ENCODE data around the gene GUK1.

DNA sequence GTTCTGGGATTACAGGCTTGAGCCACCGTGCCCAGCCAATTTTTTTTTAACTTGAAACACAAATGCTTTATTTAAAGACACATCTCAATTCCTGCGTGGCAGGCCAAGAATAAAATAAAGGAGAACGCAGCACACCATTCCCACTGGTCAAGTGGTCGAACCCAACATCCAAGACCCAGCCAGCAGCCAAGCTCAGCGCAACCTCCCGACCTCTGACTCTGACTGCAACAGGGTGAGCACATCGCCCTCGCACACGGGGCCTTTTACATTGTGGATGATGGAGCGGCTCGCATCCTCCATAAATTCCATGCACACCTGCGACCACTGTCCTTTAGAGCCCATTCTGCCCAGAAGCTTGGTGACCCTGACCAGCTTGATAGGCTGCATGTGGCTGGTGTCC lies 5.5 kb upstream of the GUK1 start:
- TF ChIP-seq, protein P1, sequence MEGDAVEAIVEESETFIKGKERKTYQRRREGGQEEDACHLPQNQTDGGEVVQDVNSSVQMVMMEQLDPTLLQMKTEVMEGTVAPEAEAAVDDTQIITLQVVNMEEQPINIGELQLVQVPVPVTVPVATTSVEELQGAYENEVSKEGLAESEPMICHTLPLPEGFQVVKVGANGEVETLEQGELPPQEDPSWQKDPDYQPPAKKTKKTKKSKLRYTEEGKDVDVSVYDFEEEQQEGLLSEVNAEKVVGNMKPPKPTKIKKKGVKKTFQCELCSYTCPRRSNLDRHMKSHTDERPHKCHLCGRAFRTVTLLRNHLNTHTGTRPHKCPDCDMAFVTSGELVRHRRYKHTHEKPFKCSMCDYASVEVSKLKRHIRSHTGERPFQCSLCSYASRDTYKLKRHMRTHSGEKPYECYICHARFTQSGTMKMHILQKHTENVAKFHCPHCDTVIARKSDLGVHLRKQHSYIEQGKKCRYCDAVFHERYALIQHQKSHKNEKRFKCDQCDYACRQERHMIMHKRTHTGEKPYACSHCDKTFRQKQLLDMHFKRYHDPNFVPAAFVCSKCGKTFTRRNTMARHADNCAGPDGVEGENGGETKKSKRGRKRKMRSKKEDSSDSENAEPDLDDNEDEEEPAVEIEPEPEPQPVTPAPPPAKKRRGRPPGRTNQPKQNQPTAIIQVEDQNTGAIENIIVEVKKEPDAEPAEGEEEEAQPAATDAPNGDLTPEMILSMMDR (conservative IDR thresholded peaks at IDR 0.05; ENCODE audit: low read length) = no peak
- TF ChIP-seq EZH2phosphoT487 (IDR thresholded peaks at IDR 0.05; ENCODE audit: borderline replicate concordance) = no peak

Measured in Loucy (cell line).